Measurements from ENCODE around the gene JRKL. TPM values are rescaled to one million over a fixed set of nuclear protein-coding genes. Genes with fewer than 3 reads are reported as not detected.

JRKL gene
- total and polyA plus RNA-seq, 2 of the 13 experiments (the other 11 are each of a cell fraction or from before 2014, with no cell fraction given) = 3.2 to 4.5 TPM

MicroRNAs encoded within 50 kb of the gene (microRNA counts, 767-probe panel; counts per million panel counts)
- not detected for microRNA hsa-miR-1260b

Small RNAs within 50 kb of the gene (microRNA-seq; reads per million reads assigned to microRNA genes)
- 0.51 reads per million for gene MIR1260B

Small RNAs within 50 kb of the gene (small RNA-seq; reads per million reads assigned to genes)
- gene MIR1260B (ENCODE audit: insufficient read depth in 2 of 3, insufficient read length in 3 of 3, low read depth in 2 of 3, low replicate concordance in 1 of 3) = 0 reads per million in 3 experiments

Other genes with a start within 250 kb of the JRKL start
- 2.3 and 2.9 TPM in 2 replicates for gene MAML2, start 46.8 kb upstream of the JRKL start, total RNA-seq (2016; rRNA removed; fragmentation: Illumina TruSeq; extraction: Trizol)
- 22.2 and 25.9 TPM in 2 replicates for gene MAML2, start 46.8 kb upstream of the JRKL start, polyA plus RNA-seq (2011; rRNA removed)
- 19.7 and 23.5 TPM in 2 replicates for gene CCDC82, start 101 bp upstream of the JRKL start, total RNA-seq (2016; rRNA removed; fragmentation: Illumina TruSeq; extraction: Trizol)
- gene CCDC82, start 101 bp upstream of the JRKL start, polyA plus RNA-seq (2011; rRNA removed) = 21.6 and 25.7 TPM in 2 replicates

Measured in HepG2 (cell line).